Lower leg skin (tissue), 4 donors: Measurements from ENCODE around the gene NUP50. TPM values are rescaled to one million over a fixed set of nuclear protein-coding genes. Genes with fewer than 3 reads are reported as not detected.

Experiments used
- DNase-seq, 2 donors: peaks; one replicate each; pipeline ENCODE4 v3.0.0-alpha.2; 2019; ENCODE audit warnings: low spot score in 2 of 2
- H3K4me3 ChIP-seq: fragments of 200-600 bp; sonication (generic); 2 replicates; pipeline ENCODE4 v1.5.1; 2017; ENCODE audit warnings: mild to moderate bottlenecking, low read depth; ENCODE audit not compliant: poor library complexity, severe bottlenecking
- CTCF ChIP-seq, 3 donors: fragments of 450-650 bp; IDR thresholded peaks; one replicate each; pipeline ENCODE4 v1.5.1; 2016; ENCODE audit warnings: antibody characterized with exemption in 3 of 3, mild to moderate bottlenecking in 3 of 3, moderate library complexity in 2 of 3
- POLR2A ChIP-seq, 2 donors: fragments of 450-650 bp; IDR thresholded peaks; one replicate each; pipeline ENCODE4 v1.6.1; 2016 to 2017; ENCODE audit warnings: antibody characterized with exemption in 2 of 2, mild to moderate bottlenecking in 1 of 2, moderate library complexity in 1 of 2
- WGBS, 2 donors: methylation state at CpG; one replicate each; pipeline ENCODE4 v1.1.5; 2018; 5-methylcytosine and 5-hydroxymethylcytosine counted together
- intact Hi-C: fragments of 100-400 bp; cut with DNase I; formaldehyde crosslinking; loops from one replicate; pipeline ENCODE4 v1.15.0; 2023; ENCODE audit warnings: low total_unique reads
- total RNA-seq, 4 donors: library from RNA; depleted of rRNA; stranded (reverse); fragments of >200 nt; gene quantifications; one replicate each; pipeline ENCODE4 v1.1.0, GENCODE V29; 2016

NUP50 gene
- total RNA-seq, 4 donors from 2014 or later: 50.6 to 129 (median 71.2) TPM

GRCh38 chr22:45230026-45230721 is 66.4 kb downstream of the NUP50 start:
- intact Hi-C loops: no loop called here
- WGBS, 2 donors: 73 to 87% methylated on average over 16 of the region's 16 CpGs
- no peak overlapping the region for H3K4me3 ChIP-seq
- TF ChIP-seq CTCF (IDR thresholded peaks at IDR 0.05) (no peak), POLR2A (IDR thresholded peaks at IDR 0.05) (no peak)
- DNase-seq: no peak

GRCh38 chr22:45231293-45231692 is 67.6 kb downstream of the NUP50 start:
- intact Hi-C loops: no loop called here
- DNase-seq: no peak
- H3K4me3 ChIP-seq: no peak overlapping the region
- TF ChIP-seq POLR2A (IDR thresholded peaks at IDR 0.05) (no peak), CTCF (IDR thresholded peaks at IDR 0.05) (no peak)
- 33 to 65% methylated on average over 2 of the region's 2 CpGs for WGBS, 2 donors

- DNase-seq: no peak
- no peak for TF ChIP-seq CTCF (IDR thresholded peaks at IDR 0.05)
- no peak for TF ChIP-seq POLR2A (IDR thresholded peaks at IDR 0.05)
- H3K4me3 ChIP-seq: no peak overlapping the region
- WGBS, 2 donors: 90 to 92% methylated on average over 9 to 10 of the region's 10 CpGs
- intact Hi-C loops: no loop called here
Measured at GRCh38 chr22:45233386-45233785, 69.7 kb downstream of the NUP50 start.

- TF ChIP-seq CTCF (IDR thresholded peaks at IDR 0.05) (no peak), POLR2A (IDR thresholded peaks at IDR 0.05) (no peak)
- WGBS, 2 donors: 82 to 90% methylated on average over 8 to 10 of the region's 10 CpGs
- H3K4me3 ChIP-seq: no peak overlapping the region
- intact Hi-C loops: no loop called here
- DNase-seq: no peak
Measured at GRCh38 chr22:45233827-45234226, 70.1 kb downstream of the NUP50 start.

GRCh38 chr22:45235101-45235777 is 71.5 kb downstream of the NUP50 start:
- WGBS, 2 donors: 63 to 70% methylated on average over 12 to 23 of the region's 23 CpGs
- intact Hi-C loops: no loop called here
- no peak for TF ChIP-seq POLR2A (IDR thresholded peaks at IDR 0.05)
- TF ChIP-seq CTCF (IDR thresholded peaks at IDR 0.05): no peak
- DNase-seq: no peak
- no peak overlapping the region for H3K4me3 ChIP-seq
